Measurements from ENCODE around the gene REPIN1. TPM values are rescaled to one million over a fixed set of nuclear protein-coding genes. Genes with fewer than 3 reads are reported as not detected.

REPIN1 gene
- total RNA-seq, 1 donor from 2014 or later, result 145 TPM

DNA sequence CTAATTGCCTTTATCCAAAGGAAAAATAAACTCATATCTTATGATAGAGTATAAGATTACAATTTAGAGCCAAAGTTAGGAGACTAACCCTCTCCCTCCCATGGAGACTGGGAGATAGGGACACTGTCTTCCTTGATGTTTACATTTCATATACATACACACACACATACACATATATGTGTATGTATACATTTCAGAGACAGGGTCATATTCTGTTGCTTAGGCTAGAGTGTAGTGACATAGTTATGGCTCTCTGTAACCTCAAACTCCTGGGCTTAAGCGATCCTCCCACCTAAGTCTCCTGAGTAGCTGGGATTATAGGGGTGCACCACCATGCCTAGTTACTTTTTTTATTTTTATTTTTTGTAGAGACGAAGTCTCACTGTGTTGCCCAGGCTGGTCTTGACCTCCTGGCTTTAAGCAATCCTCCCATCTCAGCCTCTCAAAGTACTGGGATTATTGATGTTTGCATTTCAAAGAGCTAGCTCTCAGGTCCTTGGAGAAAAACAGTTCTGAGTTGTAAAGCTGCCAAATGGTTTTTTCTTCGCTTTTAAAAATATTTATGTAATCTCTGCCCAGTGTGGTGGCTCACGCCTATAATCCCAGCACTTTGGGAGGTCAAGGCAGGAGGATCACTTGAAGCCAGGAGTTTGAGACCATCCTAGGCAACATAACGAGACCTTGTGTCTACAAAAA, 8.1 kb upstream of the REPIN1 start:
- DNase-seq (ENCODE audit: low spot score), result no peak

DNA sequence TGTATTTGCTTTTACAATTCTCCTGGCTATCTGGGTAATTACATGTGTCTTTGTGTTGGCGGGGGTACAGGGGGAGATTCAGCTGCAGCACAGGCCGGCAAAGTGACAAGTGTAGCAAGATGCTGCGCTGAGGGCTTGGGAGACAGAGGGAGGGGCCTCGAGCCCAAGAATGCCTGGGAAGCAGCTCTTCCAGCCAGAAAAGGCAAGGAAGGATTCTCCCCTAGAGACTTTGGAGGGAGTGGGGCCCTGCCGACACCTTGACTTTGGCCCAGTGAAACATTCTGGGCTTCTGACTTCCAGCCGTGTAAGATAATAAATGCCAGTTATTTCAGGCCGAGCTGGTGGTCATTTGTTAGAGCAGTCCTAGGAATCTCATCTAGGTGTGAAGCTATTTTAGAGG, 7.2 kb upstream of the REPIN1 start:
- no peak for DNase-seq (ENCODE audit: low spot score)

DNA sequence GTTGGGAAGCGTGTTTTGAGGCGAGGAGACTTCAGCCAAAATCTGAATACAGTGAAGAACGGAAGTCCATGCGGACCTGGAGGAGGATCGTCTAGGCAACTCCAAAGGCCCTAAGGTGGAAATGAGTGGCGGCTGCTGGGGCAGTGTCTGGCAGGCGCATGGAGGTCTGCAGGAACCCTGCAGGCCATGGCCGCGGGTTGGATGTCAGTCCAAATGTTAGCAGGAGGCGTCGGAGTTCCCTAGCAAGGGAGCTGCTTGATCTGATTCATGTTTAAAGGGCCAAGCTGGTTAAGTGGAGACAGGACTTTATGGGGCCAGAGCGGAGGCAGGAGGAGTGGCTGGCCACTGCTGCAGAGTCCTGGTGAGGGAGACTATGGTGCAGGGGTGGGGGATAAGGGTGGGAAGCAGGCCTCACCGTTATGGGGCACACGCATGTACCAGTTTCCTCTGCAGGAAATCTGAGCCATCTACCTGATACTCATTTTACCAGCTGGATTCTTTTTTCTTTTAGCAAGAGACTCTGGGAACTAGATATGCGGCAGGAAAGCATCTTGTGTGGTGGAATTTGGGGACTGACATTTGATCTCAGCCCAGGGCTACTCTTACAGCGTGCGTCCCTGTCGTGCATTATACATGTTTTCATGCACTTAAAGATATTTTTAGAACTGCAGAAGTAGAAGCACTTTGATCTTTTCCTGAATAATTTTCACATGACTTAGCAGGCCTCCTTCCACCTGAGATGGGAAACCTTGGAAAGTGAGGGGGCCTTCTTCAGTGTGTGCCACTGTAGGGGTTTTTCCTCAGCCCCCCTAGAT, 6.6 kb upstream of the REPIN1 start:
- no peak for DNase-seq (ENCODE audit: low spot score)

DNA sequence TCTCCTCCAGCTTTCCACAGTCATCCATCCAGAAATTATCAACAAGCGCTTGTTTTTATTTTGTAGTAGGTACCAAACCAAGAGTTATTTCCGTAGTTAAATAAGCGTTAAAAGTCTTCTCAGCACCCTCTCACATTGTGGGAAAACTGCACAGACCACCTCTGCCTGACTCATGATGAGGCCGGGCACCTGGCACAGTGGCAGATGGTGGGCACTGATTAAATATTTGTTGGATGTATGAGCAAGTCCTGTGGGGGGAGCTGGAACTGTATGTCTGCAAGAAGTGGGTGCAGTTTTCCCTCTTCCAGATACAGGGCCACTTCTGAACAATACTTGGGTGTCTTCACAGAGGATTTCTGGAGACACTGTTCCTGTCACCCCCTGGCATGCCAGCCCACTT, 5.3 kb upstream of the REPIN1 start:
- DNase-seq (ENCODE audit: low spot score), result no peak

DNA sequence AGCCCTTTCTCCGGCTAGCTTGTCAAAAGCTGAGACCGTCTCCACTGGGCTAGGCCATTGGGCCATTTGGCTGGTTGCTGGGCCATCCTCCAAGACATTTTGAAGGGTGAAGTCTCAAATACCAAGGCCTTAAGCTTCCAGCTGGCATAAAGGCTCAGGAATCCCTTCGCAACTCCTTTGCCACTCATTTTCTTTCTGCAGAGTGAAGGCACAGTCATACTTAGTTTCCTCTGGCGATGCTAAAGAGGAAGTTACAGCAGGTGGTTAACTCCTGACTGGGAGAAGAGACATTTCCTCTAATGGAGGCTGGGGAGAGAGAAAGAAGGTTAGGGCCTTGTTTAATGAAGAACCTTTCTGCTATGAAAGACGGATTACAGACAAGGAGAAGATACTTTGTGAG, 4.8 kb upstream of the REPIN1 start:
- DNase-seq (ENCODE audit: low spot score), result no peak

DNA sequence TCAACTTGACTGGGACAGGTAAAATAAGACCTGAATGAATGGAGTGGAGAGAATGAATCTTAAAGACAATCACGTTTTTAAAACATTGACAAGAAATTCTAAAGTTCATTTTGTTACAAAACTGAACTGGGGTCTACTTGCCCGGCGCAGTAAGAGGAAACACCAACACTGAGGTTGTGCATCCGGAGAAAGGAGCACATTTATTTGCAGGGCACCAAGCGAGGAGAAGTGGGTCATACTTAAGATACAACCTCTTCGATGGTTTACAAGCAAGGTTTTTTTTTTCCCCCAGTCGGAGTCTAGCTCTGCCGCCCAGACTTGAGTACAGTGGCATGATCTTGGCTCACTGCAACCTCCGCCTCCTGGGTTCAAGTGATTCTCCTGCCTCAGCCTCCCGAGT, 3.4 kb upstream of the REPIN1 start:
- DNase-seq (ENCODE audit: low spot score), result no peak

DNA sequence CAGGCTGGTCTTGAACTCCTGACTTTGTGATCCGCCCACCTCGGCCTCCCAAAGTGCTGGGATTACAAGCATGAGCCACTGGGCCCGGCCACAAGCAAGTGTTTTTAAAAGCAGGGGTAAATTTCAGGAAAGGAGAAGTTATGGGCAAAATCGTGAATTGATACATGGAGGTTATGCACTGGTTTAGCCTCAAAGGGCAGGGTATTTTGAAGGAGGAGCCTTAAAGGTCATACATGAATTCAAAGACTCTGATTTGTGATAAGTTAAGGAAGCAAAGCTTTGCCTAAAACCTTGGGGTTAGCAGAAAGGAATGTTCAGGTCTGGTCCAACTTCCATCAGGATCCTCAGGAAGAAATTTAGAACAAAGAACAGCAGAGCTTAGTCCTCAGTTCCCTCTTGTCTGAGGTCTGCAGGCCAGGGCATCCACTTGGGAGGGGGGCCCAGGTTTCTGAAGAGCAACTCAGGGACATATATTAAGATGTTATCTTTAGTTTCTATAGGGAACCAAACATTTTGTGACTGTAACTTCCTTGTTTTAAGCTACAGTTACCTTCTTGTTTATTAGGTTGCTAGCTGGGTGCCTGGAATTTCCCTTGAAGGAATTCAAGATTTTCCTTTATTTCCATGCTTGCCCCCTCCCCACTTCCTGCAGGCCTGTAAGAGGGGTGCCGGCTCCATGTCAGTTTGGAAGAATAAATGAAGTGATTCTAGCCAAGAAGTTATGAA, 2.8 kb upstream of the REPIN1 start:
- no peak for DNase-seq (ENCODE audit: low spot score)

DNA sequence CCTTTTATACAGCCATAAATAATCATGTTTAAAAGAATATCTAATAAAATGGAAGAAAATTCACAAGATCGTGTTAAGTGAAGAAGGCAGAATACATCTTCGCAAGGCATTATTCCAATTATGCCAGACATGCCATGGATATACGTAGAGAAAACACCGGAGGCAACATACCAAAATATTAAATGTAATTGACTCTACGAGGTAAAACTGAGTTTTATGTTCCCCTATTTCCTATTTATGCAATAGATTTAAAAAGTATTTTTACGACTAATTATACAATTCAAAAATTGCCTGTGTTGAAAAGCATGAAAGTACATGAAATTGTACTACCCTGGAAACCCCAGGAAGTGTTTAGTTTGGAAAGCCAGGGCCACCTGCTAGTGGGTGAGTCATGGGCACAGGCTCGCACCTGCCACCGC, 936 bp upstream of the REPIN1 start:
- no peak for DNase-seq (ENCODE audit: low spot score)

DNA sequence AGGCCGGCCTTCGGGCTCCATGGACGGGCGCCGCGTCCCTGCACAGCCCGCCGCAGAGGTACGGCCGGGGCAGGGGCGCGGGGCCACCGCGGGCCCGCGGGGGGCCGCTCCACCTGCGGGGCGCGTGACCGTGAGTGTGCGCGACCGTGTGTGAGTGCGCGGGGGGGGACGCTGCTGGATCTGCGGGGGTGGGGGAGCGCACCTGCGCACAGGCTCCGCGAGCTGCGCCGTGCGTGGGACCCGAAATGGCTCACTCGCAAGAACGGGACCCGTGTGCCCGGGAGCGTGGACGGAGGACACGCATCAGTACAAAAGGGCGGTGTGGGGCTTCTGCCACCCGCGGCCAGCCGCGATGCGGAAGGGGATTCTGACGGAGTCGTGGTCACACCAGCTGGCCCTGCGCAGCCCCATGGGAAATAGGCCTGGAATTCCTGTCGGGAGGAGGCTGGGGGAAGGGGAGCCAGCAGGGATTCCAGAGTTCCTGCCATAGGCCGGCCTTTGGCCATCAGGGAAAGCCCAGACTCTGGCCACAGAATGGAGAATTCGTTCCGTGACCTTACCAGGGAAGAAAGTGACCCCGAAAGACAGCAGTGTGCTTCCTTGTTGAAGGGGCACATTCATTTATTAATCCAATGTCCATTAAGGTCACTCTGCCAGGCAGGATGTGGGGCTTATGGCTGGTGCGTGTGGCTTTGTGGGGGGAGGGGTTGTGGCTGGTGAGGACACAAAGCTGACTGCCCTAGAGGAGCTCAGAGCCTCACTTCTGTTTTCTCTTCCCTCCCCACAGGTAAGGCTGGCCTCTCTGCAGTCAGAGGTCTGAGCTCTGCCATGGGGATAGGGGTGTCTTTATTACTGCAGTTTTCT, 494 bp downstream of the REPIN1 start:
- peak; percentile 59 for DNase-seq (ENCODE audit: low spot score)

DNA sequence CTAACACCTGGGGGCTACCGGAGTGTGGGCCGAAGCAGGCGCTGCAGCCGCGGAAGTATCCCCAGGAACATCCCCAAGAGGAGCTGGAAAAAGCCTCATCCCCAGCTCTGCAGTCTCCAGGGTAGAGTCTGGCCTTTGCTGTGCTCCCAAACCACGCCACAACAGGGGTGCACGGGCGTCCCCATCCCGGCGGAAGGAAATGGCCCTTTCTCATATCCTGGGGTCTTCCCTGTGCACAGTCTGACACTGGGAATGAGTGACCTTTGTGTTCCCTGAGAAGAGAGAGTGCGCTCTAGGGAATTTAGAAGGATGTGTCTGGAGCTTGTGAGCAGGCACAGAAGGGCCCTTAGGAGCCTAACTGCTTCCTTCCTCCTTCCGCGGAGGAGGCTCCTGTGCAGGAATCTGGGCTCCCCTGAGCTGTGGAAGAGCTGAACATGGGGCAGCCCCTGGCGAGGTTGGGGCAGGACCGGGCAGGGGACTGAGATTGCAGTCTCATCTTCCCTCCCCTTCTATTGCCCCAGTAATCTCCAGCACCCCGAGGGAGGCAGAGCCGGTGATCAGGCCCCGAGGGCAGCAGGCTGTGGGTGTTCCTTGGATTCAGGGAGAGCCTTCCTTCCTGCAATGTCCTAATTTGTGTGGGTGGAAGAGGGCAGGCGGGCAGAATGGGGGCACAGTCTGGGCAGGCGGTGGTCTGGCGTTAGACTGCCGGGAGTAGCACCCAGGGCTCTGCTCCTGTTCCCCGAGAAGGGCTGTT, 1.3 kb downstream of the REPIN1 start:
- DNase-seq (ENCODE audit: low spot score), result no peak

DNA sequence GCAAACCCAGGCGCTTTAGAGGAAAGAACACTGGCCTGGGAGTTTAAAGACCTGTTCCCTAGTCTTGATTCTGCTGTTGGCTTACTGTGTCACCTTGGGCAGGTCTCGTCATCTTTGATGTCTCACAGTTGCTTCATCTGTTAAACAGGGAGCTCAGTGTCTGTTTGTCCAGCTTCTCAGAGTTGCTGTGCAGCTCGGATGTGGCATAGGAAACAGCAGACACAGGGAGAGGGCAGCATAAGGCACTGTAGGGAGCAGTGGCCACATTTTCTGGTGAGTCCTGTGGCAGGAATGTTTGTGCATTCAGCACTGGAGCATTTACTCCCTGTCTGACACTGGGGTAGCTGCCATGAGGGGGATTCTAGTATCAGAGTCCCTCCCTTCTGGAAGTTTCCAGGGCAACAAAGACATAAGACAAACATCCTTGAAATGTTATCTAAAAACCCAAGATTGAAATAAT, 2.0 kb downstream of the REPIN1 start:
- DNase-seq (ENCODE audit: low spot score), result no peak

DNA sequence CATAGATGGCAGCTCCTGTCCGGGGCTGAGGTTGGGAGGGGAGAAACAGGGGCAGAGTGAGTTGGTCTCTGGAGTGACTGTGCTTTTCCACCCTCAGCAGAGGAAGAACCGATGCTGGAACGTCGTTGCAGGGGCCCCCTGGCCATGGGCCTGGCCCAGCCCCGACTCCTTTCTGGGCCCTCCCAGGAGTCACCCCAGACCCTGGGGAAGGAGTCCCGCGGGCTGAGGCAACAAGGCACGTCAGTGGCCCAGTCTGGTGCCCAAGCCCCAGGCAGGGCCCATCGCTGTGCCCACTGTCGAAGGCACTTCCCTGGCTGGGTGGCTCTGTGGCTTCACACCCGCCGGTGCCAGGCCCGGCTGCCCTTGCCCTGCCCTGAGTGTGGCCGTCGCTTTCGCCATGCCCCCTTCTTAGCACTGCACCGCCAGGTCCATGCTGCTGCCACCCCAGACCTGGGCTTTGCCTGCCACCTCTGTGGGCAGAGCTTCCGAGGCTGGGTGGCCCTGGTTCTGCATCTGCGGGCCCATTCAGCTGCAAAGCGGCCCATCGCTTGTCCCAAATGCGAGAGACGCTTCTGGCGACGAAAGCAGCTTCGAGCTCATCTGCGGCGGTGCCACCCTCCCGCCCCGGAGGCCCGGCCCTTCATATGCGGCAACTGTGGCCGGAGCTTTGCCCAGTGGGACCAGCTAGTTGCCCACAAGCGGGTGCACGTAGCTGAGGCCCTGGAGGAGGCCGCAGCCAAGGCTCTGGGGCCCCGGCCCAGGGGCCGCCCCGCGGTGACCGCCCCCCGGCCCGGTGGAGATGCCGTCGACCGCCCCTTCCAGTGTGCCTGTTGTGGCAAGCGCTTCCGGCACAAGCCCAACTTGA, 2.7 kb downstream of the REPIN1 start:
- no peak for DNase-seq (ENCODE audit: low spot score)

DNA sequence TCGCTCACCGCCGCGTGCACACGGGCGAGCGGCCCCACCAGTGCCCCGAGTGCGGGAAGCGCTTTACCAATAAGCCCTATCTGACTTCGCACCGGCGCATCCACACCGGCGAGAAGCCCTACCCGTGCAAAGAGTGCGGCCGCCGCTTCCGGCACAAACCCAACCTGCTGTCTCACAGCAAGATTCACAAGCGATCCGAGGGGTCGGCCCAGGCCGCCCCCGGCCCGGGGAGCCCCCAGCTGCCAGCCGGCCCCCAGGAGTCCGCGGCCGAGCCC, 3.3 kb downstream of the REPIN1 start:
- DNase-seq (ENCODE audit: low spot score), result no peak

DNA sequence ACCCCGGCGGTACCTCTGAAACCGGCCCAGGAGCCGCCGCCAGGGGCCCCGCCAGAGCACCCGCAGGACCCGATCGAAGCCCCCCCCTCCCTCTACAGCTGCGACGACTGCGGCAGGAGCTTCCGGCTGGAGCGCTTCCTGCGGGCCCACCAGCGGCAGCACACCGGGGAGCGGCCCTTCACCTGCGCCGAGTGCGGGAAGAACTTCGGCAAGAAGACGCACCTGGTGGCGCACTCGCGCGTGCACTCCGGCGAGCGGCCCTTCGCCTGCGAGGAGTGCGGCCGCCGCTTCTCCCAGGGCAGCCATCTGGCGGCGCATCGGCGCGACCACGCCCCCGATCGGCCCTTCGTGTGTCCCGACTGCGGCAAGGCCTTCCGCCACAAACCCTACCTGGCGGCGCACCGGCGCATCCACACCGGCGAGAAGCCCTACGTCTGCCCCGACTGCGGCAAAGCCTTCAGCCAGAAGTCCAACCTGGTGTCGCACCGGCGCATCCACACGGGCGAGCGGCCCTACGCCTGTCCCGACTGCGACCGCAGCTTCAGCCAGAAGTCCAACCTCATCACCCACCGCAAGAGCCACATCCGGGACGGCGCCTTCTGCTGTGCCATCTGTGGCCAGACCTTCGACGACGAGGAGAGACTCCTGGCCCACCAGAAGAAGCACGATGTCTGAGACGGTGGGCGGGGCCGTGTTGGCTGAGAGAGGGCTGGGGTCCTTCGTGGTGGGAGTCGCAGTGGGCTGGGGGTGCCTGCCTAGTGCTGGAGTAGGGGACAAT, 3.8 kb downstream of the REPIN1 start:
- DNase-seq (ENCODE audit: low spot score), result no peak

DNA sequence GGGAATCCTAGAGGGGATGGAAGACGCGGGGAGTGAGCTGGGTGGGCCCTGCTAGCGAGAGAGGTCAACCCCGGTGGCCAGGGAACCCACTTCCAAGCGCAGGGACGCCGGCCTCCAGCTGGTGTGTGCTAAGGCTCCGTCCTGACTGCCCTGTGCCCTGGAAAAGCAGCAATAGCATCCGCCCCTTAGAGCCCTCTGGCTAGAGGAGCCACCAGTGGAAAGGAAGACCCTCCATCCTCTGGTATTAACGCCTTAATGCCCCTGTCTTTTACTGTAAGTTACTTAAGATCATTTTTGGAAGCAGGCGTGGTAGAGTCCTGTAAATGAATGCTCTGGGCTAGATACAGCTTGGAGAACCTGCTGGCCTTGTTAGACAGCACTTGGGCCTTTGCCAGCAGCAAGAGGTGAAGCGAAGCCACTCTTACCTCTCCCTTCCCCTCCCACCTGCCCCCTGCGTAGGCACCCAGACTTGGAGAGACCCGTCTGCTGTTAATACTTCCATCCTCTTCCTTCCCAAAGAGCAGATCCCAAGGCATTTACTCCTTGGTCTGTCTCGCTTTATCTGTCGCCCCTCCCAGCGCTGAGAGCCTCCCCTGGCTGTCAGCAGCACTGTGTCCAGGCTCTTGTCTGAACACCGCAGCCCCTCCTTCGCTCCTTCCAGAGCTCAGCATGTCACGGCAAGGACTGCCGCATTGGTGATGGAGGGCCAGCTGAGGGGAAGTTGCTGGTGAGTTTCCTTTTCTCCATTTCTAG, 4.6 kb downstream of the REPIN1 start:
- no peak for DNase-seq (ENCODE audit: low spot score)

DNA sequence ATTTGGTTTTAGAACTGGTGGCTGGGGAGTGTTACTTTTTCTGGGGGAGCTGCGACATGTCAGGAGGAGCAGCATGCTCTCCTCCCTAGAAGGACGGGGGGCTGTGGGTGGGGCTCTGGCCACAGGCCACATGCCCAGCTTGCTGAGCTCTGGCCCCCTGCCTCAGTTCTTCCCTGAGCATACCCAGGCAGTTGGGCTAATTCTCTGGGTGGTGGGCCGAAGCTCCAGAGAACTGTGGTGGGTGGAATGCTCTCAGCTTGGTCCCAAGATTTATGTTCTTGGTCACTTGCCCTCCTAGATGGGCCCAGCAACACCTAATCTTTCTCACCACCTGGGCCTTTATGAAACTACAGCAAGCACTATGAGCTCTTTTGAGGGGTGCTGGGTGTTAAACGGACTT, 5.4 kb downstream of the REPIN1 start:
- DNase-seq (ENCODE audit: low spot score), result no peak

DNA sequence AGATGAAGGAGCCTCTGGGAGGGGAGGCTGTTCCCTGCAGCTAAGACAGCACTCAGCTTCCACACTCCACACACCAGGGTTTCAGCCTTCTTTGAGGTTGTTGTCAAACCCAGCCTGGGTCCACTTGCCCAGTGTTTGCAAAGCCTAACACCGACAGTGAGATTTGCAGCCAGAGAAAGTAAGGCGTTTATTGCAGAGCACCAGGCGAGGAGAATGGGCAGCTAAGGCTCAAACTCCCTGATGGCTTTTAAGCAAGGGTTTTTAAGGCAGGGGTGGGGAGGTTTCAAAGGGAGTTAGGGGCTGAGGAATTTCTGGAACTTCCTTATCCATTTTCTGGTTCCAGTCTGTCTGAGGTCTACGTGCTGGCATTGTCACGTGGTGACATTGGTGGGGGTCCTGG, 5.8 kb downstream of the REPIN1 start:
- no peak for DNase-seq (ENCODE audit: low spot score)

DNA sequence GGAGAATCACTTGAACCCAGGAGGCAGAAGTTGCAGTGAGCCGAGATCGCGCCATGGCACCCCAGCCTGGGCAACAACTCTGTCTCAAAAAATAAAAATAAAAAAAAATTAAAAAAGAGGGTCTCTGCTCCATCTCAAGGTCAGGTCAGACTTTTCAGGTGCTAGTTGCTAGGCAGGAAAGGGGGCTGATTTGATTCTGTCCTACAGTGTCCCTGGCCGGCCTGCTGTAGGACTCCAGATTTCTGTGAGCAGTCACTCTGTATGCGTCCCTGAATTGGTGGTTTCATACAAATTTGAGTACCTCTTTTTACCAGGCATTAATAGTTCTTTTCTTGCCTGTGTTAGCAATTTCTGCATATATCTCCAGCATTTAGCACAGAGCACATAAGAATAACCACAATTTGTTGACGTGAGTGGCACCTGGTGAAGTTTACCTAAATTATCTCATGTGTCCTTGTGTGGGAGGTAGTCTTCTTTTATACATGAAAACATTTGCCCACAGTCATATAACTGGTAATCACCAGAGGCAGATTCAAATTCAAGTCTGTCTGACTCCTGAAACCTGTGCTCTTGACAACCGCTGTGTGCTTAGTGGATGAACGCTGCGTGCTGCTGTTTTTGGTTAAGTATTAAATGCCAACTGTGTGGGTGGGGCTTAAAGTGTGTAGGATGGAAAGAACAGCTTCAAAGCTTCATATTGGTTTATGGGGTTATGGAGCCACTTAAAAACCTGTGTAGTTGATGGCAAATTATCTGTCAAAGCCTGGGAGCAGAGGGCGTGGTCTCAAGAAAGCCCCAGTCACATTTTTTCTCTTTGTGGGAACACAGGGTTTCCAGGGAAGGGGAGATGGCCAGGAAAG, 7.3 kb downstream of the REPIN1 start:
- DNase-seq (ENCODE audit: low spot score), result no peak

Data from mucosa of gallbladder (tissue), 1 donor.